Ishikawa (cell line): ENCODE results near the gene SCAF8.

Experiments used
- CEBPB ChIP-seq: IDR thresholded peaks from 2 replicates; pipeline ENCODE4 v1.6.1; 2012
- CREB1 ChIP-seq: IDR thresholded peaks from 2 replicates; pipeline ENCODE4 v1.6.1; 2012; ENCODE audit warnings: low read depth
- EGR1 ChIP-seq: IDR thresholded peaks from 2 replicates; pipeline ENCODE4 v1.6.1; 2012
- EP300 ChIP-seq: IDR thresholded peaks from 2 replicates; pipeline ENCODE4 v1.6.1; 2012; ENCODE audit warnings: borderline replicate concordance
- FOXM1 ChIP-seq: IDR thresholded peaks from 2 replicates; pipeline ENCODE4 v1.6.1; 2012; ENCODE audit warnings: low read depth, borderline replicate concordance
- MAX ChIP-seq: IDR thresholded peaks from 2 replicates; pipeline ENCODE4 v1.6.1; 2012
- NFIC ChIP-seq: IDR thresholded peaks from 2 replicates; pipeline ENCODE4 v1.6.1; 2012
- RAD21 ChIP-seq: IDR thresholded peaks from 2 replicates; pipeline ENCODE4 v1.6.1; 2012; ENCODE audit warnings: low read depth
- REST ChIP-seq: IDR thresholded peaks from 2 replicates; pipeline ENCODE4 v1.6.1; 2012; ENCODE audit warnings: low read depth, mild to moderate bottlenecking
- TAF1 ChIP-seq: IDR thresholded peaks from 2 replicates; pipeline ENCODE4 v1.6.1; 2012; ENCODE audit warnings: low read depth, mild to moderate bottlenecking
- TCF12 ChIP-seq: IDR thresholded peaks from 2 replicates; pipeline ENCODE4 v1.6.1; 2012; ENCODE audit warnings: low read depth
- TEAD4 ChIP-seq: IDR thresholded peaks from 2 replicates; pipeline ENCODE4 v1.6.1; 2012
- USF1 ChIP-seq: IDR thresholded peaks from 2 replicates; pipeline ENCODE4 v1.6.1; 2012
- YY1 ChIP-seq: IDR thresholded peaks from 2 replicates; pipeline ENCODE4 v1.6.1; 2012; ENCODE audit warnings: low read depth
- ZBTB7A ChIP-seq: IDR thresholded peaks from 2 replicates; pipeline ENCODE4 v1.6.1; 2012; ENCODE audit warnings: low read depth

The SCAF8 gene

GRCh38 chr6:154721460-154721859 is 11.8 kb upstream of the SCAF8 start:
- TF ChIP-seq REST (no peak), EP300 (no peak), CREB1 (no peak), TCF12 (no peak), YY1 (no peak), RAD21 (no peak), TAF1 (no peak), TEAD4 (no peak), CEBPB (no peak), EGR1 (no peak), ZBTB7A (no peak), NFIC (no peak)

- no peak for TF ChIP-seq RAD21
These were observed 6.3 kb upstream of the SCAF8 start for GRCh38 chr6:154726887-154727286.

- TF ChIP-seq EGR1 (no peak), NFIC (no peak), CREB1 (no peak)
These were observed 1.7 kb upstream of the SCAF8 start for GRCh38 chr6:154731296-154732218.

- TF ChIP-seq MAX (peak; percentile 21), NFIC (peak; percentile 1; the same call in 1 of the 2 replicates), TEAD4 (peak; percentile 36; the same call in 1 of the 2 replicates), TAF1 (no peak; the same call in 1 of the 2 replicates)
These were observed 556 bp upstream of the SCAF8 start for GRCh38 chr6:154732538-154733182.

- no peak for TF ChIP-seq TEAD4
- TF ChIP-seq YY1, result no peak; the same call in none of the 2 replicates
- TF ChIP-seq USF1, result no peak
- TF ChIP-seq RAD21, result no peak
- TF ChIP-seq REST, result no peak
- TF ChIP-seq MAX, result peak; percentile 27; the same call in 1 of the 2 replicates
- TF ChIP-seq CREB1, result peak; percentile 56; the same call in 1 of the 2 replicates
- no peak for TF ChIP-seq NFIC
- TF ChIP-seq TAF1, result peak; percentile 39
- TF ChIP-seq TCF12, result 0 out of 2 replicates have a peak, but pooled peaks have one; percentile 25
- TF ChIP-seq CEBPB, result no peak
- no peak; the same call in 1 of the 2 replicates for TF ChIP-seq EP300
- TF ChIP-seq FOXM1, result no peak; the same call in 1 of the 2 replicates
- TF ChIP-seq EGR1, result no peak
- 0 out of 2 replicates have a peak, but pooled peaks have one; percentile 31 for TF ChIP-seq ZBTB7A
These were observed 588 bp downstream of the SCAF8 start for GRCh38 chr6:154733626-154734382.
